HG03457 (cell line): ENCODE data around the gene METTL15.
"Not testable (repeated sequence)": the region's sequence is repeated elsewhere in the genome, so short reads cannot be mapped to it uniquely, and the experiment has no call there.

Experiments used
- ATAC-seq: cut with Tn5 transposase; IDR thresholded peaks from one replicate; pipeline ENCODE4 v1.9.1; 2021; ENCODE audit warnings: moderate number of reproducible peaks; ENCODE audit not compliant: unreplicated experiment

METTL15 gene

DNA sequence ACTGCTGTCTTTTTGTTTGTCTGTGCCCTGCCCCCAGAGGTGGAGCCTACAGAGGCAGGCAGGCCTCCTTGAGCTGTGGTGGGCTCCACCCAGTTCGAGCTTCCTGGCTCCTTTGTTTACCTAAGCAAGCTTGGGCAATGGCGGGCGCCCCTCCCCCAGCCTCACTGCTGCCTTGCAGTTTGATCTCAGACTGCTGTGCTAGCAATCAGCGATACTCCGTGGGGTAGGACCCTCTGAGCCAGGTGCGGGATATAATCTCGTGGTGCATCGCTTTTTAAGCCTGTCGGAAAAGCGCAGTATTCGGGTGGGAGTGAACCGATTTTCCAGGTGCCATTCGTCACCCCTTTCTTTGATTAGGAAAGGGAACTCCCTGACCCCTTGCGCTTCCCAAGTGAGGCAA, 269.9 kb downstream of the METTL15 start:
- ATAC-seq: not testable (repeated sequence)
